NCI-H146 treated with DMSO at 0.1 percent for 48 hours (cell line): Measurements from ENCODE around the gene PLXNB1.
"Not testable (repeated sequence)": the region's sequence is repeated elsewhere in the genome, so short reads cannot be mapped to it uniquely, and the experiment has no call there.

Experiments
- DNase-seq: peaks from one replicate; lab custom pipeline; 2025; ENCODE audit not compliant: unreplicated experiment; lab: John Stamatoyannopoulos, UW

Gene PLXNB1

GRCh38 chr3:48405971-48406370, 23.9 kb downstream of the PLXNB1 start:
- DNase-seq, result no peak

- DNase-seq, result no peak
Observed at GRCh38 chr3:48405343-48405881, 24.5 kb downstream of the PLXNB1 start.

- no peak for DNase-seq
Observed at GRCh38 chr3:48404440-48405342, 25.2 kb downstream of the PLXNB1 start.

GRCh38 chr3:48403533-48404439, 26.1 kb downstream of the PLXNB1 start:
- no peak for DNase-seq

- no peak for DNase-seq
Observed at GRCh38 chr3:48402907-48403306, 27.0 kb downstream of the PLXNB1 start.

GRCh38 chr3:48402281-48402732, 27.6 kb downstream of the PLXNB1 start:
- no peak for DNase-seq

- not testable (repeated sequence) for DNase-seq
Observed at GRCh38 chr3:48401434-48401901, 28.4 kb downstream of the PLXNB1 start.

- DNase-seq, result peak; percentile 5
Observed at GRCh38 chr3:48400824-48401433, 29.0 kb downstream of the PLXNB1 start.

- no peak for DNase-seq
Observed at GRCh38 chr3:48399387-48400172, 30.3 kb downstream of the PLXNB1 start.

- no peak for DNase-seq
Observed at GRCh38 chr3:48398701-48399386, 31.0 kb downstream of the PLXNB1 start.

- DNase-seq, result no peak
Observed at GRCh38 chr3:48397767-48398681, 31.9 kb downstream of the PLXNB1 start.

- no peak for DNase-seq
Observed at GRCh38 chr3:48395714-48396113, 34.2 kb downstream of the PLXNB1 start.

GRCh38 chr3:48394391-48394790, 35.5 kb downstream of the PLXNB1 start:
- no peak for DNase-seq

- no peak for DNase-seq
Observed at GRCh38 chr3:48388966-48389365, 40.9 kb downstream of the PLXNB1 start.

GRCh38 chr3:48387634-48388033, 42.3 kb downstream of the PLXNB1 start:
- no peak for DNase-seq

- DNase-seq, result no peak
Observed at GRCh38 chr3:48372862-48373435, 56.9 kb downstream of the PLXNB1 start.

- no peak for DNase-seq
Observed at GRCh38 chr3:48372377-48372770, 57.5 kb downstream of the PLXNB1 start.
